Left lobe of liver (tissue), 2 donors: ENCODE results near the gene GGA2. TPM values are rescaled to one million over a fixed set of nuclear protein-coding genes. Genes with fewer than 3 reads are reported as not detected.
"Not testable (repeated sequence)": the region's sequence is repeated elsewhere in the genome, so short reads cannot be mapped to it uniquely, and the experiment has no call there.

Source experiments
- ATAC-seq: fragments of 200-7000 bp; cut with Tn5 transposase; one replicate; pipeline ENCODE4 v1.9.1; 2020; ENCODE audit warnings: mild to moderate bottlenecking, moderate library complexity
- DNase-seq: peaks from one replicate; pipeline ENCODE4 v3.0.0-alpha.2; 2020; ENCODE audit warnings: low spot score
- total RNA-seq: library from RNA; stranded (reverse); gene quantifications from one replicate; pipeline ENCODE4 v1.2.1, GENCODE V29; 2021
- donor health status: DM: no; HTN: no; CAD: no; lungs with moderate emphysema.
- donor health status: DM: no; HTN: yes; CAD: no.

Gene GGA2
- 30.2 TPM for total RNA-seq

GRCh38 chr16:23510164-23510914 is at the start of gene GGA2:
Gene GGA2, minus strand, starts transcription at chr16:23510494. Its CDS starts 83 bp downstream, at chr16:23510411.
- ATAC-seq (peak; percentile 96), DNase-seq (peak; percentile 88)

GRCh38 chr16:23557779-23558702 is 47.7 kb upstream of the GGA2 start:
- no peak for DNase-seq
- ATAC-seq = peak; percentile 15

GRCh38 chr16:23556881-23557778 is 46.8 kb upstream of the GGA2 start, which contains the start of the genes EARS2 and UBFD1:
Gene EARS2, minus strand, starts transcription at chr16:23557350. Its CDS starts 7 bp downstream, at chr16:23557343.
Gene UBFD1, plus strand, starts transcription at chr16:23557727. Its CDS starts 16 bp downstream, at chr16:23557743.
- DNase-seq = peak; percentile 99
- peak; percentile 94 for ATAC-seq

GRCh38 chr16:23554536-23554935 is 44.2 kb upstream of the GGA2 start:
- DNase-seq = no peak
- ATAC-seq = no peak

- ATAC-seq (no peak), DNase-seq (no peak)
Observed at GRCh38 chr16:23552161-23552560, 41.9 kb upstream of the GGA2 start.

- ATAC-seq = no peak
- no peak for DNase-seq
Observed at GRCh38 chr16:23549938-23550337, 39.6 kb upstream of the GGA2 start.

- DNase-seq (no peak), ATAC-seq (no peak)
Observed at GRCh38 chr16:23544436-23544835, 34.1 kb upstream of the GGA2 start.

GRCh38 chr16:23540817-23541178 is 30.5 kb upstream of the GGA2 start:
- ATAC-seq, DNase-seq: not testable (repeated sequence)

GRCh38 chr16:23539984-23540816 is 29.9 kb upstream of the GGA2 start:
- ATAC-seq = peak; percentile 70

GRCh38 chr16:23538919-23539278 is 28.6 kb upstream of the GGA2 start:
- ATAC-seq = no peak

More at GRCh38 chr16:23539984-23540816, 29.9 kb upstream of the GGA2 start:
- DNase-seq = no peak

GRCh38 chr16:23537390-23537789 is 27.1 kb upstream of the GGA2 start:
- ATAC-seq (no peak), DNase-seq (no peak)

More at GRCh38 chr16:23538919-23539278, 28.6 kb upstream of the GGA2 start:
- DNase-seq = no peak

- ATAC-seq (no peak), DNase-seq (no peak)
Observed at GRCh38 chr16:23535901-23536300, 25.6 kb upstream of the GGA2 start.

- ATAC-seq = no peak
- no peak for DNase-seq
Observed at GRCh38 chr16:23534868-23535860, 24.9 kb upstream of the GGA2 start.

GRCh38 chr16:23532448-23532847 is 22.2 kb upstream of the GGA2 start:
- ATAC-seq = no peak
- no peak for DNase-seq

GRCh38 chr16:23530062-23530461 is 19.8 kb upstream of the GGA2 start:
- no peak for ATAC-seq
- no peak for DNase-seq

- DNase-seq = no peak
- no peak for ATAC-seq
Observed at GRCh38 chr16:23528644-23529310, 18.5 kb upstream of the GGA2 start.

- peak; percentile 29 for ATAC-seq
- no peak for DNase-seq
Observed at GRCh38 chr16:23527961-23528643, 17.8 kb upstream of the GGA2 start.
